B cell (primary cell): ENCODE data around the gene PRUNE2. TPM values are rescaled to one million over a fixed set of nuclear protein-coding genes. Genes with fewer than 3 reads are reported as not detected.

Source experiments
- ATAC-seq: fragments of 200-7000 bp; cut with Tn5 transposase; one replicate; pipeline ENCODE4 v1.10.0; 2021; ENCODE audit warnings: low read depth, mild to moderate bottlenecking, moderate number of reproducible peaks, moderate library complexity
- CTCF ChIA-PET: fragments of 350-600 bp; sonication (Branson Sonifier 250); formaldehyde crosslinking; loops from one replicate; lab custom pipeline; 2021; ENCODE audit warnings: antibody characterized with exemption, inconsistent platforms; lab: Charles Lee
- POLR2A ChIA-PET: fragments of 350-600 bp; sonication (Branson Sonifier 250); formaldehyde crosslinking; loops from one replicate; lab custom pipeline; 2021; ENCODE audit warnings: antibody characterized with exemption; lab: Charles Lee
- DNase-seq: peaks from one replicate; pipeline ENCODE4 v3.0.0; 2013
- H2AFZ ChIP-seq: 2 replicates; pipeline ENCODE4 v1.6.1; 2012; ENCODE audit warnings: mild to moderate bottlenecking, low read depth, low read length; ENCODE audit not compliant: insufficient read depth, poor library complexity, severe bottlenecking
- H3K27ac ChIP-seq, 2 donors: 1 replicate in 1 of 2; 2 replicates in 1 of 2; pipeline ENCODE4 v1.5.1; 2012 to 2013; ENCODE audit warnings: low read length in 2 of 2, mild to moderate bottlenecking in 2 of 2, moderate library complexity in 1 of 2
- H3K27me3 ChIP-seq, 4 experiments: fragments of 200-600 bp in 1 of 4; sonication (generic) in 1 of 4; replicated peaks in 1 of 4; 1 replicate in 2 of 4; 2 replicates in 2 of 4; pipeline versions ENCODE4 v1.6.1 to v1.7.0; 2013 to 2016; ENCODE audit warnings: low read length in 3 of 4, mild to moderate bottlenecking in 2 of 4, mixed read lengths in 1 of 4, moderate library complexity in 1 of 4; ENCODE audit not compliant: insufficient read depth in 4 of 4, control insufficient read depth in 3 of 4; ENCODE audit errors: control extremely low read depth in 1 of 4
- H3K36me3 ChIP-seq, 2 experiments: replicated peaks in 1 of 2; 1 replicate in 1 of 2; 2 replicates in 1 of 2; pipeline versions ENCODE4 v1.6.1 to v1.7.1; 2013; ENCODE audit warnings: low read length in 1 of 2; ENCODE audit not compliant: insufficient read depth in 2 of 2, control insufficient read depth in 1 of 2; ENCODE audit errors: control extremely low read depth in 1 of 2, extremely low read depth in 1 of 2
- H3K4me1 ChIP-seq, 2 donors: fragments of 200-600 bp in 1 of 2; sonication (generic) in 1 of 2; 1 replicate in 1 of 2; 2 replicates in 1 of 2; pipeline versions ENCODE4 v1.5.1 to v1.6.1; 2013 to 2017; ENCODE audit warnings: low read length in 2 of 2; ENCODE audit not compliant: control insufficient read depth in 2 of 2, insufficient read depth in 2 of 2
- H3K4me2 ChIP-seq: replicated peaks from 2 replicates; pipeline ENCODE3; 2012; ENCODE audit warnings: mild to moderate bottlenecking, low read depth, low read length; ENCODE audit not compliant: poor library complexity, severe bottlenecking
- H3K4me3 ChIP-seq, 5 experiments: fragments of 200-600 bp in 1 of 5; sonication (generic) in 1 of 5; 1 replicate in 3 of 5; 2 replicates in 2 of 5; pipeline versions ENCODE4 v1.5.1 to v1.7.0; 2011 to 2016; ENCODE audit warnings: low read length in 4 of 5, mild to moderate bottlenecking in 4 of 5, low read depth in 2 of 5, control low read depth in 1 of 5, moderate library complexity in 1 of 5; ENCODE audit not compliant: insufficient read depth in 1 of 5; ENCODE audit errors: control extremely low read depth in 1 of 5, extremely low read depth in 1 of 5
- H3K79me2 ChIP-seq: fragments of 200-600 bp; sonication (generic); one replicate; pipeline ENCODE4 v1.6.0; 2016; ENCODE audit warnings: low read length; ENCODE audit not compliant: control insufficient read depth, insufficient read depth
- H3K9ac ChIP-seq: fragments of 200-600 bp; sonication (generic); 2 replicates; pipeline ENCODE4 v1.6.1; 2017; ENCODE audit warnings: mild to moderate bottlenecking, low read length, moderate library complexity
- H3K9me3 ChIP-seq, 3 donors: one replicate each; pipeline versions ENCODE4 v1.6.1 to v1.7.1; 2013; ENCODE audit warnings: low read length in 2 of 3; ENCODE audit not compliant: control insufficient read depth in 2 of 3, insufficient read depth in 1 of 3; ENCODE audit errors: control extremely low read depth in 1 of 3
- H4K20me1 ChIP-seq: 2 replicates; pipeline ENCODE4 v1.6.0; 2012; ENCODE audit warnings: mild to moderate bottlenecking, low read length; ENCODE audit not compliant: insufficient read depth, control insufficient read depth, poor library complexity, severe bottlenecking
- H3K27ac Mint-ChIP-seq: one replicate; pipeline ENCODE4 v1.8.0; 2021; ENCODE audit warnings: mixed read lengths
- H3K27me3 Mint-ChIP-seq: one replicate; pipeline ENCODE4 v1.8.0; 2021; ENCODE audit warnings: mixed read lengths
- H3K4me1 Mint-ChIP-seq: one replicate; pipeline ENCODE4 v1.8.0; 2021; ENCODE audit warnings: mixed read lengths
- H3K4me3 Mint-ChIP-seq: one replicate; pipeline ENCODE4 v1.8.0; 2021; ENCODE audit warnings: mixed read lengths
- H3K9me3 Mint-ChIP-seq: one replicate; pipeline ENCODE4 v1.8.0; 2022; ENCODE audit warnings: mixed read lengths; ENCODE audit not compliant: insufficient read depth
- EZH2 ChIP-seq: IDR thresholded peaks from 2 replicates; pipeline ENCODE4 v1.6.1; 2012; ENCODE audit warnings: borderline replicate concordance, low read depth, mild to moderate bottlenecking, moderate library complexity, low read length; ENCODE audit not compliant: insufficient read depth, poor library complexity, severe bottlenecking
- WGBS: methylation state at CpG from one replicate; pipeline ENCODE4 v1.1.5; 2013; ENCODE audit warnings: missing lambda C conversion rate; ENCODE audit not compliant: insufficient coverage; 5-methylcytosine and 5-hydroxymethylcytosine counted together
- intact Hi-C: fragments of 100-400 bp; cut with micrococcal nuclease; formaldehyde crosslinking; loops from one replicate; pipeline ENCODE4 v1.10.0; 2022
- polyA plus RNA-seq: library from polyadenylated mRNA; depleted of rRNA; stranded (reverse); fragments of >200 nt; gene quantifications from 2 replicates; pipeline ENCODE4 v1.2.3, GENCODE V29; 2012
- total RNA-seq, 2 donors: library from RNA; stranded (reverse); fragments of 120-200 nt in 1 of 2; gene quantifications; 1 replicate in 1 of 2; 2 replicates in 1 of 2; pipeline versions ENCODE4 v1.2.3 to v1.2.4, GENCODE V29; 2013 to 2022
- TF ChIP-seq, protein P1 (sequence below): fragments of 200-600 bp; IDR thresholded peaks from one replicate; pipeline ENCODE4 v1.8.0; 2022; ENCODE audit warnings: antibody characterized with exemption, mild to moderate bottlenecking

The PRUNE2 gene
- total and polyA plus RNA-seq, 2 donors (not counting 1 experiment from before 2014, with no cell fraction given): 0.12 TPM; not detected in 1

GRCh38 chr9:76896035-76896434 is 9.9 kb downstream of the PRUNE2 start:
- Mint-ChIP-seq H3K27me3 (peaks cover 32% of the 10 kb centered on the region), H3K4me3 (no peak overlapping the region), H3K9me3 (no peaks in the 10 kb centered on the region), H3K27ac (no peak overlapping the region), H3K4me1 (peaks cover 3% of the 10 kb centered on the region)
- Histone ChIP-seq H3K9me3 (no peaks in the 10 kb centered on the region), H2AFZ (no peak overlapping the region), H3K27ac (no peak overlapping the region), H3K79me2 (no peaks in the 10 kb centered on the region), H3K9ac (no peak overlapping the region), H3K36me3 (no peaks in the 10 kb centered on the region), H3K4me3 (no peak overlapping the region), H3K4me2 (no peak overlapping the region), H3K4me1 (no peaks in the 10 kb centered on the region), H3K27me3 (peaks cover 0 to 4% (median 0%) of the 10 kb centered on the region in 4 experiments), H4K20me1 (no peaks in the 10 kb centered on the region)
- no peak for TF ChIP-seq EZH2
- TF ChIP-seq, protein P1, sequence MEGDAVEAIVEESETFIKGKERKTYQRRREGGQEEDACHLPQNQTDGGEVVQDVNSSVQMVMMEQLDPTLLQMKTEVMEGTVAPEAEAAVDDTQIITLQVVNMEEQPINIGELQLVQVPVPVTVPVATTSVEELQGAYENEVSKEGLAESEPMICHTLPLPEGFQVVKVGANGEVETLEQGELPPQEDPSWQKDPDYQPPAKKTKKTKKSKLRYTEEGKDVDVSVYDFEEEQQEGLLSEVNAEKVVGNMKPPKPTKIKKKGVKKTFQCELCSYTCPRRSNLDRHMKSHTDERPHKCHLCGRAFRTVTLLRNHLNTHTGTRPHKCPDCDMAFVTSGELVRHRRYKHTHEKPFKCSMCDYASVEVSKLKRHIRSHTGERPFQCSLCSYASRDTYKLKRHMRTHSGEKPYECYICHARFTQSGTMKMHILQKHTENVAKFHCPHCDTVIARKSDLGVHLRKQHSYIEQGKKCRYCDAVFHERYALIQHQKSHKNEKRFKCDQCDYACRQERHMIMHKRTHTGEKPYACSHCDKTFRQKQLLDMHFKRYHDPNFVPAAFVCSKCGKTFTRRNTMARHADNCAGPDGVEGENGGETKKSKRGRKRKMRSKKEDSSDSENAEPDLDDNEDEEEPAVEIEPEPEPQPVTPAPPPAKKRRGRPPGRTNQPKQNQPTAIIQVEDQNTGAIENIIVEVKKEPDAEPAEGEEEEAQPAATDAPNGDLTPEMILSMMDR: no peak
- POLR2A ChIA-PET: no interaction called here
- CTCF ChIA-PET: no interaction called here
- DNase-seq: no peak
- ATAC-seq: no peak
- no CpG with 5 or more reads among the region's 3 CpGs for WGBS
- intact Hi-C loops: no loop called here

GRCh38 chr9:76895186-76895585 is 10.7 kb downstream of the PRUNE2 start:
- DNase-seq (no peak), ATAC-seq (no peak)
- 74% methylated on average over 4 of the region's 6 CpGs for WGBS
- no peak overlapping the region for H2AFZ ChIP-seq
- peaks cover 25% of the 10 kb centered on the region for H3K27me3 Mint-ChIP-seq
- H3K9me3 Mint-ChIP-seq: no peaks in the 10 kb centered on the region
- no peak overlapping the region for H3K4me3 Mint-ChIP-seq
- H4K20me1 ChIP-seq: no peaks in the 10 kb centered on the region
- peaks cover 0 to 4% (median 0%) of the 10 kb centered on the region in 4 experiments for H3K27me3 ChIP-seq
- H3K27ac Mint-ChIP-seq: no peak overlapping the region
- no peak overlapping the region for H3K27ac ChIP-seq
- H3K9ac ChIP-seq: no peak overlapping the region
- H3K4me1 Mint-ChIP-seq: peaks cover 3% of the 10 kb centered on the region
- TF ChIP-seq EZH2: no peak
- TF ChIP-seq, protein P1: no peak
- no peaks in the 10 kb centered on the region for H3K4me1 ChIP-seq
- intact Hi-C loops: no loop called here
- no peak overlapping the region for H3K4me2 ChIP-seq
- CTCF ChIA-PET: no interaction called here
- POLR2A ChIA-PET: no interaction called here
- H3K4me3 ChIP-seq: no peak overlapping the region
- H3K9me3 ChIP-seq: no peaks in the 10 kb centered on the region
- no peaks in the 10 kb centered on the region for H3K79me2 ChIP-seq
- no peaks in the 10 kb centered on the region for H3K36me3 ChIP-seq
